ENCODE data around the gene ADK. TPM values are rescaled to one million over a fixed set of nuclear protein-coding genes. Genes with fewer than 3 reads are reported as not detected.
"Not testable (repeated sequence)": the region's sequence is repeated elsewhere in the genome, so short reads cannot be mapped to it uniquely, and the experiment has no call there.

ADK gene
- total RNA-seq, 3 donors from 2014 or later, result 13.8 to 24.0 (median 22.9) TPM

- no peak for TF ChIP-seq CTCF (IDR thresholded peaks at IDR 0.05)
- Histone ChIP-seq H3K36me3 (ENCODE audit: low read depth) (no peaks in the 10 kb centered on the region), H3K9me3 (no peaks in the 10 kb centered on the region), H3K4me3 (no peak overlapping the region), H3K4me1 (ENCODE audit: low read depth) (no peaks in the 10 kb centered on the region)
- DNase-seq (no peak), ATAC-seq (no peak)
- intact Hi-C loops (cut with DNase I, micrococcal nuclease), result no loop called here
Measured at GRCh38 chr10:74556072-74556705, 405.2 kb downstream of the ADK start.

DNA sequence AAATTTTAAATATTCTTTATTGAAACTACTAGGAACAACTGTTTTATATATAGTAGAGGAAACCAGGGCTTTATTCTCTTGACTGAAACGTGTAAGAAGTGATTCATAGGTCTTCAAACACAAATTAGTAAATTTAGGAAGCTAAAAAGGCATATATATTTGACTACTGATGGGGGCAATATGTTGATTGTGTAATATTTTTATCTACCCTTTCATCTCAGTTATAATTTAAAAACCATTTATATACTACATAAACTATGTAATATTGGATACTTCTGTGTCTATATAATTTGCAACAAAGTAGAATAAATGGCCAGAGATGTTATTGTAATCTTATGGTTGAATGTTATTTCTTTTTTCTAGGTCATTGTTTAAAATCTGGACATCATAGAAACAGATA is 406.1 kb downstream of the ADK start:
- Histone ChIP-seq H3K9me3 (no peaks in the 10 kb centered on the region), H3K36me3 (ENCODE audit: low read depth) (no peaks in the 10 kb centered on the region), H3K4me1 (ENCODE audit: low read depth) (no peaks in the 10 kb centered on the region), H3K4me3 (no peak overlapping the region)
- no peak for TF ChIP-seq CTCF (IDR thresholded peaks at IDR 0.05)
- DNase-seq (no peak), ATAC-seq (no peak)
- intact Hi-C loops (cut with DNase I, micrococcal nuclease), result no loop called here

- TF ChIP-seq CTCF (IDR thresholded peaks at IDR 0.05), result no peak
- Histone ChIP-seq H3K36me3 (ENCODE audit: low read depth) (no peaks in the 10 kb centered on the region), H3K4me3 (no peak overlapping the region), H3K9me3 (no peaks in the 10 kb centered on the region), H3K4me1 (ENCODE audit: low read depth) (no peaks in the 10 kb centered on the region)
- DNase-seq (no peak), ATAC-seq (no peak)
- intact Hi-C loops (cut with DNase I, micrococcal nuclease), result no loop called here
Measured at GRCh38 chr10:74558403-74558802, 407.4 kb downstream of the ADK start.

DNA sequence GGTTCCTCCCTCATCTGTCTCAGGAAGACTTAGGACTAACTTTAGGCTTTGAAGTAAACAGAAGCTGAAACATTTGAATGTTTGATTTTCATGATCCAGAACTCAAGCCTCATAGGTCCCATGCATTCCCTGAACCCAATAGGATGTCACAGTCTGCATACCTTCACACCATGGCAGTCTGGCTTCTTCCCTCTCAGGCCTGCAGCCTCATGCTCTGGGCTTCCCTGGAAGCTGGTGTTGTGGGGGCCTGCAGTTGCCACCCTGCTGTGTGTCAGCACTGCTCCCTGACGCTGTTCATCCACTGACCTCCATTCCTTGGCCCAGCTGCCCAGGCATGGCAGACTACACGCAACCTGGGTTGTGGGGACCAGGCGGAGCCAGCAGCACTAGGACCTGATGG is 407.9 kb downstream of the ADK start:
- no peaks in the 10 kb centered on the region for H3K9me3 ChIP-seq
- H3K36me3 ChIP-seq (ENCODE audit: low read depth), result no peaks in the 10 kb centered on the region
- ATAC-seq, result no peak
- intact Hi-C loops (cut with DNase I, micrococcal nuclease), result no loop called here
- DNase-seq, result no peak
- no peak overlapping the region for H3K4me3 ChIP-seq
- no peak for TF ChIP-seq CTCF (IDR thresholded peaks at IDR 0.05)
- H3K4me1 ChIP-seq (ENCODE audit: low read depth), result no peaks in the 10 kb centered on the region

- not testable (repeated sequence) for H3K4me3 ChIP-seq, ATAC-seq
Measured at GRCh38 chr10:74568896-74569295, 417.9 kb downstream of the ADK start.

GRCh38 chr10:74573497-74573896 is 422.5 kb downstream of the ADK start:
- intact Hi-C loops (cut with DNase I, micrococcal nuclease); DNase-seq; H3K36me3 ChIP-seq (ENCODE audit: low read depth); H3K9me3 ChIP-seq; H3K4me1 ChIP-seq (ENCODE audit: low read depth); H3K4me3 ChIP-seq; ATAC-seq: not testable (repeated sequence)

More at GRCh38 chr10:74568896-74569295, 417.9 kb downstream of the ADK start:
- H3K9me3 ChIP-seq; DNase-seq; H3K36me3 ChIP-seq (ENCODE audit: low read depth); intact Hi-C loops (cut with DNase I, micrococcal nuclease); H3K4me1 ChIP-seq (ENCODE audit: low read depth): not testable (repeated sequence)

DNA sequence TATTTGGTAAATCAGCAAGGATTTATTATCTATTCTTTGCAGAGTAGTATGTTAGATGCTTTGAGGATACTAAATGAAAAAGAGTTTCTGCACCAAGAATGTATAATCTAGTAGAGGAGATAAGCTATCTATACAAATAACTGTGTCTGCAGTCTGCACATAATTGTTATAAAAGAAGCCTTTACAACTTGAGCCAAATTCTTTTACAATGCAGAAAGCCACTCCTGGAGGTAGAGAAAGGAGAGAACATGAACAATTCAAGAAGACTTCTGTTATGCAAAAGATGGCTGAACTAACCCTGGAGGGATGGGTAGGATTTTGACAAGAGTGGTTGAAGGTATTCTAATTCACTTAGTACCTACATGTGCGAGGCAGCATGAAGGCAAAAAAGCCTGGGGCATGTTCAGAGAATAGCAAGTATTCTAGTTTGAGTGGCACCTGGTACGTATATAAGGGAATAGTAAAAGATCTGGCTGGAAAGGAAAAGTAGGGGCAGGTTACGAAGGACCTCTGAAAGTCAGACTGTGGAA is 424.2 kb downstream of the ADK start:
- DNase-seq (no peak), ATAC-seq (no peak)
- intact Hi-C loops (cut with DNase I, micrococcal nuclease), result no loop called here
- H3K4me1 ChIP-seq (ENCODE audit: low read depth), result no peaks in the 10 kb centered on the region
- no peak for TF ChIP-seq CTCF (IDR thresholded peaks at IDR 0.05)
- no peak overlapping the region for H3K4me3 ChIP-seq
- no peaks in the 10 kb centered on the region for H3K36me3 ChIP-seq (ENCODE audit: low read depth)
- H3K9me3 ChIP-seq, result no peaks in the 10 kb centered on the region
